ENCODE data around the gene OR51G1. TPM values are rescaled to one million over a fixed set of nuclear protein-coding genes. Genes with fewer than 3 reads are reported as not detected.

The OR51G1 gene
- total RNA-seq, 1 experiment from 2014 or later: not detected

DNA sequence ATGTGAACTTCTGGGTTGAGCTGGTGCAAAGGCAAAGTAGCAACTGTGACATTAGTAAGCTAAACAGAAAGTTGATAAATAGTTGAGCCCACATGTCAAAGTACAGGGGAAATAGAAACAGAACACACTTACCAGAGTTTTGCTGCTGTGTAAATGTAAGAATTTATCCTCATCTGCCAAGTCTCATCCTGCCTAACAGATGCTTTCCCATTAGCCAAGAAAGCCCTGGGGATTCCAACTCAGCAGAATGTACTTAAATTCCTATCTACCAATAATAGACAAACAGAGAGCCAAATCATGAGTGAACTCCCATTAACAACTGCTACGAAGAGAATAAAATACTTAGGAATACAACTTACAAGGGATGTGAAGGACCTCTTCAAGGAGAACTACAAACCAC, 38.7 kb upstream of the OR51G1 start:
- H2BK12ac ChIP-seq (ENCODE audit: insufficient read length, low read depth, low read length): no peak overlapping the region
- H3K14ac ChIP-seq (ENCODE audit: insufficient read depth, low read length): no peak overlapping the region
- no peak overlapping the region for H2BK5ac ChIP-seq (ENCODE audit: insufficient read length, low read length)
- no peak overlapping the region for H2BK20ac ChIP-seq (ENCODE audit: low read depth, low read length, poor library complexity, severe bottlenecking)
- no peak overlapping the region for H3K4me3 Mint-ChIP-seq
- H4K5ac ChIP-seq (ENCODE audit: insufficient read length, low read depth, low read length): no peak overlapping the region
- no peaks in the 10 kb centered on the region for H3K23me2 ChIP-seq (ENCODE audit: insufficient read length, low read depth, low read length, poor library complexity, severe bottlenecking)
- H3K9me3 Mint-ChIP-seq: peaks cover 2 to 3% of the 10 kb centered on the region in 2 experiments; a peak in 3 of 5 replicates
- H4K8ac ChIP-seq (replicated peaks; ENCODE audit: insufficient read length, low read depth, low read length): no peak overlapping the region
- no CpG with 5 or more reads among the region's 1 CpG for WGBS (ENCODE audit: extremely low coverage, insufficient read length, low lambda C conversion rate)
- H3K4ac ChIP-seq (ENCODE audit: low read depth, low read length): no peak overlapping the region
- H3K23ac ChIP-seq (ENCODE audit: insufficient read length, low read depth, low read length): no peak overlapping the region
- no peaks in the 10 kb centered on the region for H3K9me3 ChIP-seq (ENCODE audit: control insufficient read depth, low read depth, low read length)
- no peak for DNase-seq
- no peak overlapping the region for H2AK5ac ChIP-seq (ENCODE audit: insufficient read length, low read length)
- no peaks in the 10 kb centered on the region for H3K4me1 ChIP-seq (ENCODE audit: insufficient read depth, low read length)
- H3K4me1 Mint-ChIP-seq: 0 out of 4 replicates have a peak, but pooled peaks cover 0 to 3% of the 10 kb centered on the region in 2 experiments
- TF ChIP-seq, protein P1, sequence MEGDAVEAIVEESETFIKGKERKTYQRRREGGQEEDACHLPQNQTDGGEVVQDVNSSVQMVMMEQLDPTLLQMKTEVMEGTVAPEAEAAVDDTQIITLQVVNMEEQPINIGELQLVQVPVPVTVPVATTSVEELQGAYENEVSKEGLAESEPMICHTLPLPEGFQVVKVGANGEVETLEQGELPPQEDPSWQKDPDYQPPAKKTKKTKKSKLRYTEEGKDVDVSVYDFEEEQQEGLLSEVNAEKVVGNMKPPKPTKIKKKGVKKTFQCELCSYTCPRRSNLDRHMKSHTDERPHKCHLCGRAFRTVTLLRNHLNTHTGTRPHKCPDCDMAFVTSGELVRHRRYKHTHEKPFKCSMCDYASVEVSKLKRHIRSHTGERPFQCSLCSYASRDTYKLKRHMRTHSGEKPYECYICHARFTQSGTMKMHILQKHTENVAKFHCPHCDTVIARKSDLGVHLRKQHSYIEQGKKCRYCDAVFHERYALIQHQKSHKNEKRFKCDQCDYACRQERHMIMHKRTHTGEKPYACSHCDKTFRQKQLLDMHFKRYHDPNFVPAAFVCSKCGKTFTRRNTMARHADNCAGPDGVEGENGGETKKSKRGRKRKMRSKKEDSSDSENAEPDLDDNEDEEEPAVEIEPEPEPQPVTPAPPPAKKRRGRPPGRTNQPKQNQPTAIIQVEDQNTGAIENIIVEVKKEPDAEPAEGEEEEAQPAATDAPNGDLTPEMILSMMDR (conservative IDR thresholded peaks at IDR 0.05): no peak
- H3K79me1 ChIP-seq (ENCODE audit: insufficient read depth, low read depth, low read length, poor library complexity, severe bottlenecking): no peaks in the 10 kb centered on the region
- H3K27me3 ChIP-seq (ENCODE audit: insufficient read depth, low read length): no peaks in the 10 kb centered on the region
- no peak overlapping the region for H4K91ac ChIP-seq (ENCODE audit: insufficient read length, low read depth, low read length)
- no peak overlapping the region for H3K27ac Mint-ChIP-seq
- H3K27ac ChIP-seq (ENCODE audit: insufficient read length, low read depth, low read length): no peak overlapping the region
- H3K4me2 ChIP-seq (ENCODE audit: insufficient read depth, insufficient read length, low read length): no peak overlapping the region
- H2BK120ac ChIP-seq (ENCODE audit: low read depth, low read length, poor library complexity, severe bottlenecking): no peak overlapping the region
- no peak overlapping the region for H3T11ph ChIP-seq (ENCODE audit: low read length)
- H3K18ac ChIP-seq (ENCODE audit: insufficient read length, low read depth, low read length): no peak overlapping the region
- H3K79me2 ChIP-seq (ENCODE audit: insufficient read depth, low read length): no peaks in the 10 kb centered on the region
- H3K27me3 Mint-ChIP-seq (ENCODE audit: low read depth): no peaks in the 10 kb centered on the region
- H3K36me3 Mint-ChIP-seq (ENCODE audit: insufficient read depth in 1 of 3, low read depth in 3 of 3): no peaks in the 10 kb centered on the region; a peak in 1 of 7 replicates
- H4K20me1 ChIP-seq (ENCODE audit: control insufficient read depth, insufficient read depth, insufficient read length): no peaks in the 10 kb centered on the region
- H3K56ac ChIP-seq (ENCODE audit: insufficient read length, low read depth, low read length): no peak overlapping the region
- H2AFZ ChIP-seq (ENCODE audit: low read length): no peak overlapping the region
- H3K9ac ChIP-seq (ENCODE audit: extremely low read depth, insufficient read length, low read length): no peak overlapping the region
- H2BK15ac ChIP-seq (ENCODE audit: low read depth, low read length): no peak overlapping the region
